AML-193 (cell line): Measurements from ENCODE around the gene SPATA31A7.
"Not testable (repeated sequence)": the region's sequence is repeated elsewhere in the genome, so short reads cannot be mapped to it uniquely, and the experiment has no call there.

Experiments used
- DNase-seq, 2 experiments: peaks; one replicate each; lab custom pipeline; 2025; lab: John Stamatoyannopoulos, UW

SPATA31A7 gene

DNA sequence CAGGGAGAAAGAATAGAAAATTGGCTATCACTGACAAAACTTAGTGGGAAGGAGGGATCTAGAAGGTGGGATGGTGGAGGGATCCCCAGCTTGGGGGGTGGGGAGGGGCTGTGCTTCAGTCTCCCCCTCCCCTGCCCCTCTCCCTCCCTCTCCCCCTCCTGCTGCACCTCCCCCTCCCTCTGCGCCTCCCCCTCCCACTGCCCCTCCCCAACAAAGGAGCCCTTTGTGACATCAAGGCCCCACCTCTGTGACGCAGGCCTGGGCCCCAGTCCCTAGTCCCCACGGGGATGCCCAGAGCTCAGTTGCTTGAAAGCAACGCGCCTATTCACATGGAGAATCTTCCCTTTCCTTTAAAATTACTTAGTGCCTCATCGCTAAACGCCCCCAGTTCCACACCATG is at the start of gene SPATA31A7:
Gene SPATA31A7 (plus strand): TSS at position 301 of the 400 bp plus-strand sequence. CDS start 29 bp downstream, at position 330.
- not testable (repeated sequence) for DNase-seq

DNA sequence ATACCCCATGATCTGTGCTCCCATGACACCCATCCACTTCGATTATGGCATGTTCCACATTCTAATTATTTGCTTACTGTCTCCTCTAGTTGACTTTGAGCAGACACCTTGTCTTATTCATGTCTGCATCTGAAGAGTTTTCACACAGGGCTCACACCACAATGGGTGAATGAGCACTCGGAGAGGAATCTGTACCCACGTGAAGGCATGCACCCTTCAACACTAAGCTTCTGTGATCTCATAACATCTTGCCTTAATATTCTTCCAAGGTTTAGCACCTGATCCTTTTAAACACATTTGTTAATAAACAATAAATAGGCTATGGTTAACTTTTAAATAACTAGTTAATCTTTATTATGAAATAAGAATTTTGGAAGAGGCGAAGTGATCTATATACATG is 36.6 kb downstream of the SPATA31A7 start:
- not testable (repeated sequence) for DNase-seq
